GM21619 (cell line): ENCODE measurements around the gene PMP22.

ENCODE experiments used
- ATAC-seq: cut with Tn5 transposase; IDR thresholded peaks from one replicate; pipeline ENCODE4 v1.9.1; 2021; ENCODE audit not compliant: unreplicated experiment

Gene PMP22

GRCh38 chr17:15265131-15265530 is at the start of gene PMP22:
Gene PMP22, minus strand, starts transcription at chr17:15265326. Its CDS starts 4,599 bp downstream, at chr17:15260727.
- no peak for ATAC-seq

DNA sequence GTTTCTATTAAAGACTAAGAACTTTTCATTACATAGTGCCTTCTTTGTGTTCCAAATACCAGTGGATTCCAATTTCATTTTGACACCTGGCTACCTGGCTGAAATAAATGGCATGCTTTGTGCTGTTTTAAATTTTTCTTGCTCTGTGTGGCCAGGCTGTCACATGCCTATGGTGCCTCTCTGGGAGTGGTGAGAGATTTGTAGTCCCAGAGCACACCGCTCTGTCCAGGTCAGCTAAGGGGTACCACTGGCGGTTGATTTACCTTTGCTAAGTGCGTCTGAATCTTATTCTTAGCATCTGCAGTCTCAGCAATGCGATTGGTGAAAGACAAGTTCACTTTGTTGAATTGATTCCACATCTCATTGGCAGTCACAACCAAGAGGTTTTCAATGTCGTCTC is 46.9 kb upstream of the PMP22 start:
- no peak for ATAC-seq

DNA sequence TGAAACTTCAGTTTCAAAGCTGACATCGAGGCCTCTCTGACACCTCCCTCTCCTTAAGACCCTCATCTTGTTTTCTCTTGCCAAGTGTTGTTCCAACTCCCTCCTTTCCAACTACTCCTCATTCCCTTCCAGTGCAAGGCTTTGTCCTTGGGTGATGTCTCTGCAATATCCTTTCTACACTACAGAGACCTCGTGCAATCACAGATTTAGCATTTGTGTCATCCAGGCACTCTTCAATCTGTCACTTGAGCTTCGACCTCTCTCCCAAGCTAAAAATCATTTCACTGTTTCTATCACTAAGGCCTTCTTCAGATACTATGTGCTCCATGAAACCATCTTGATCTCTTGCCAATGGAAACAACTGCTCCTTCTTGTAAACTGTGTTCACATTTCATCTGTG is 44.7 kb upstream of the PMP22 start:
- no peak for ATAC-seq

- no peak for ATAC-seq
Observed at GRCh38 chr17:15309236-15309635, 44.1 kb upstream of the PMP22 start.

DNA sequence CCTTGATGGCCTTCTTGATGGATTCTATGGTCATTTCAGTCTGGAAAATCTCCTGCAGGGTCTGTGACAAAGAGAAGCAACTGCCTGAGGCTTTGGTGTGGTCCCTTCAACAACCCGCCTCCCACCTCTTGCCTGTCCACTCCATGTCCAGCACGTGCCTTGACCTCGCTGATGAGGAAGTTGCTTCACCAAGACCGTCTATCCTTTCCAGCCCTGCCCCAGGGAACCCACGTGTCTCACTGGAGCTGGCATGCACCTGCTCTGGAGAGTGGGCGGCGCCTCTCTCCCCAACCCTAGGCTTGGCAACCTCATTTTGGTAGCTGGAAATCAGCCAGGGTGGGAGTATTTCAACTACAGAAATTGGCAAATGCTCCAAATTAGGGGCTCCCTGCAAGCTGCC is 43.6 kb upstream of the PMP22 start:
- ATAC-seq, result no peak

DNA sequence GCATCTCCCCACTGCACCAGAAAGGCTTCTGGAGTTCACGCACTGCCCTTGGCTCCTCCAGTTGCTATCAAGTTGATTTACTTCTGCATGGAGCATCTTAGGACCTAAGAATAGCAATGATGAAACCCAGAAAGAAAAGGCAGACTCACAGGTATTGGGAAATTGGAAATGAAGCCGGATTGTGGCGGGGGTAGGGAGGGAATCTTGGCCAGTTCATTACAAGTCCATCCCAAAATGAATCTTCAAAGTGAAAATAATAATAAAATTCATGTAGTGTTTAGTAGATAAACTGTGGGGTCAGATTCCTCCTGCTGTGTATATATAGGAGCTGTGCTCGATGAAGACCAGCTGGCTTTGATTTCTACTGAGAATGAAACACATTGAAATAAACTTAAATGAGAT is 42.6 kb upstream of the PMP22 start:
- ATAC-seq, result no peak

DNA sequence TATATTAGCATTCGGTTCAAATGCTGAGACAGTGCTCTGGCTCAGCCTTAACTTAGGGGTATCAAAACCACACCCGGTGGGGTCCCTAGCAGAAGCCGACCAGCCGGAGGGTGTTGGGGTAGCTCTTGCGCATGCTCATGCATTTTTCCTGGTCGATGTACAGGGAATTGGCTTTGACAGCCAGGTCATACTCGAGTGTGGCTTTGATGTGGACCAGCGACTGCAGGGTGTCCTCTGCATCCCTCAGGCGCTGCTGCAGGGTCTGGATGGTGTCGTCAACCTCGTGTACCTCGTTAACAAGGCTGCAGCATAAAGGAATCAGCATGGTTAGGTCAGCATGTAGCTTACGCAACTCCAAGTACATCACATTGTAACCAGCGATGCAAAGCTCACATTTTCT is 38.7 kb upstream of the PMP22 start:
- ATAC-seq, result no peak

DNA sequence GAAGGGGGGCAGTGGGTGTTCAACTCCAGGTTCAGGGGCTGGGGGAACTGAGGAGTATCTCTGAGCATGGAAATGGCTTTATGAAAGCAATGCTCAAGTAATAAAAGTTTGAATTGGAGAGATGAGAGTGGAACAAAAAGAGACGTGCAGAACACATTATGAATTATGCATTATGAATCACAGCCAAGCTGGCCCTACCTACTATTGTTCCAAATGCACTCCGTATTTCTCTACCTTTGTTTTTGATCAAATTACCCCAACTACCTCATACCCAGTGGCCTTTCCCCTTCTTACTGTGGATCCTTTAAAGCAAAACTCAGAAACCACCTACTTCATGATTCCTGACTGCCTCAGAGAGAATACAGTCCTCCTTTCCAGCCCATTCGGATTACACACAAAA is 38.1 kb upstream of the PMP22 start:
- ATAC-seq, result no peak

DNA sequence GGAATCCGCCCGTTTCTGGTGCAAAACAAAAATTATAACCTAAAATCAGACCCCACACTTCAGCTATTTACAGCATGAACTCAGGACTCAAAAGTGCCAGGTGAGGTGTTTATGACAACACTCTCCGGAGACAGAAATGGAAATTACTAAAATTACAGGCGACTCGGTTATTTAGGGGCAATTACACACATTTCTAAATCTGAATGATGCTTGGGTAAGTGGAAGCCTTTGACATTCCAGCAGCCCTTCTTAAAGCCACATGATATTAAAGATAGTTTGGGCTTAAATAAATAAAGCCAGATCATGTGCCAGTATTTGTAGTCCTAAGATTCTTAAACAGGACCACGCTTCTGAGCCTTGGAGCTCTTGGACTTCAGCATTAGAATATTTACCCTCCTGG is 36.7 kb upstream of the PMP22 start:
- ATAC-seq, result no peak

DNA sequence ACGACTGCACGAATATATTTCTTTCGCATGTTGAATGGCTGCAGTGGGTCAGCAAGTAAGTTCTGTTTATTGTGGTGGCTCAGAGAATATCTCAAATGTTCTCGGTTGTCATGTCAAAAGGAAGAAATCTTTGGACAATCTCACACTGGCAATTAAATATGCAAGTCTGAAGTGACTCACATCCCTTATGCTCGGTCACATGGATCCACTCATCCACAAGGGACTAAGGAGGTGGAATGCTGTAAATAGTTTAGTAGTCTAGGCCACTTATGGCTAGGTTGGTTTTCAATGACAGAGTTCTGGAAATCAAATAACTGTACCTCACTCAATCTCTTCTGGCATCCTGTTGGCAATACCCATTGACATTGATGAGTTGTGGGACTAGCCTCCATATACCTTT is 33.0 kb upstream of the PMP22 start:
- no peak for ATAC-seq

GRCh38 chr17:15293558-15293957 is 28.4 kb upstream of the PMP22 start:
- no peak for ATAC-seq

DNA sequence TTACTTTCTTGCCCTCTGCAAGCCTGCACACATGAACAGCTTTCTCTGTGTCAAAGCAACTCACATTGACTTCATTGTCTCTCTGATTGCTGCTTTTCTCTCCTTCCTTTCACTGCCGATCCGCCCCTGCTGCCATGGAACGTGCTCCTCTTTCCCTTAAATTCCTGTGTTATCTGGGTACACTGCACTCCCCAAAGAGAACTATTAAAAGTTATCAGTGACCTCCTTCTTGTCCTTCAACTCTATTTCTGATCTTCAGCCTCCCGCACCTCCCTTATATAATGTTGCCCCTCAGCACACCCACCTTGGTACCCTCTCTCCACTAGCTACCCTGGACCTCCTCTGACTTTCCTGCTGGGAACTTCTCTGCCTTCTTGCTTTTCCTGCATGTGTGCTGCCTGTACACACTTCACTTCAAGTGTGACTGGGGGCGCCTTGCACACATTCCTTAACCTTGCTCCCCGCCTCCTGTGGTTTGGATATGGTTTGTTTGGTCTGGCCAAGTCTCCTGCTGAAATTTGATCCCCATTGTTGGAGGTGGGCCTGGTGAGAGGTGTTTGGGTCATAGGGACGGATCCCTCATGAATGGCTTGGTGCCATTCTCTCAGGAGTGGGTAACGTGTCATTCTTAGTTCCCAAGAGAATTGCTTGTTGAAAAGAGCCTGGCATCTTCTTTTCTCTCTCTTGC is 26.7 kb upstream of the PMP22 start:
- ATAC-seq, result no peak

GRCh38 chr17:15290605-15291004 is 25.5 kb upstream of the PMP22 start:
- no peak for ATAC-seq

- no peak for ATAC-seq
Observed at GRCh38 chr17:15289285-15290183, 24.4 kb upstream of the PMP22 start.

DNA sequence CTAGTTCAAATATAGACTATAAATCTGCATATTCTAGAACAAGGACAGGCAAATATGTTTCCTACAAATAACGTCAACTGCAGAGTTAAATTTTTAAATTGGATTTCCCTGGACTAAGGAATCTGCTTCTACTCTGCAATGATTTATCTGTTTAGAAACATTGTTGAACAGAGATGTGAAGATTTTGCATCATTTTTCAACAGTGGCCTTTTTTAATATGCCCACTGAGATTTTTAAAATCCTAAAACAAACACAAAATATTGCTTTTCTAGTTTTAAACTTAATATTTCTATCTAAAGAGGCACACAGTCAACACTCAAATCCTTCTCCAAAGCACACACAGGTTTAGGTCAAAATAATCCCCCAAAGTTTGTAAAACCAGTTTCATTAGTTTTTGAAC is 23.7 kb upstream of the PMP22 start:
- no peak for ATAC-seq

DNA sequence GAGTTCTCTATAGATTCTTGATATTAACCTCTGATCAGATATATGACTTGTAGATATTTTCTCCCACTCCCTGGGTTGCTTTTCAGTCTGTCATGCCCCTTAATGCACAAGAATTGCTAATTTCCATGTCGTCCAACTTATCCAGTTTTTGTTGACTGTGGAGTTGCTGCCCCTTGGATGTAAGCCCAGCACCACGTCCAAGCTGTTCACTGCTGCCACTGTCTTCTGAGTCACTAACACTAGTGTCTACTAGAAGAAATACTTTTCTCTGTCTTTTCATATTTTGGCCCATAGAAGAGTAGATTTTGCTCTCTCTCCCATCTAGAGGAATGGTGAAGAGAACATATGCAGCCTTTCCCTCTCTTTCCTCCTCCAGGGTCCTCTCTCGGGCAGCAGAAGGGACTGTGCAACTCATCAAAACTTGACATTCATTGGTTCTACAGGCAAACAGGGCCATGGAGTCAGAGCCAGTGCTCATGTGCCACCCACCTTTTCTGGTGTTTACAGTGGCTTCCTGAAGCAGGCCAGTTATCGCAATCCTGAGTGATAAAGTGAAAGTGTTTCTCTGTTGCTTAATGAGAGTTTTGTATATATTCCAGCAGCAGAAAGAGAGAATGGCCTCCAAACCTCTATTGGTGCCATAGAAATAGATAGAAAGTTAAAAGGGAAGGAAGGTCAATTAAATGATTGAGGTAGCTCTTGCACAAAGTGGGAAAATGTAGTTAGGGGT is 22.6 kb upstream of the PMP22 start:
- ATAC-seq, result no peak

GRCh38 chr17:15285466-15285865 is 20.3 kb upstream of the PMP22 start:
- no peak for ATAC-seq

DNA sequence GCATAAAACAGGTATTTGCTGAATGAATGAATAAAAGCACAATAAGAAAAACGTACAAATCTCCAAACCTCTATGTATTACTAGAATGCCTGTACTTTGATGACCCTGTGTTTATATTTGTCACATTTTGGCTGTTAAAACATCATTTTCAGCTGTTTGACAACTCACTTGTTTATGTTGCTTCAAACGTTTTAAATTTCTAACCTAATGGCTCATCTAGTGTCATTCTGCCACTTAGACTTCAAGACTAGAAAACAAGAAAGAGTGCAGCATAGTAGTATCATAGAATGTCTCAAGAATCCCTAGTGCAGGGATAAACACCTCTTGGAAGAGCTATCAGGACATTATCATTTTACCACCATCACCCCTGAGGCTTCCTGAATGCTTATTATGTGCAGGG is 19.4 kb upstream of the PMP22 start:
- no peak for ATAC-seq

DNA sequence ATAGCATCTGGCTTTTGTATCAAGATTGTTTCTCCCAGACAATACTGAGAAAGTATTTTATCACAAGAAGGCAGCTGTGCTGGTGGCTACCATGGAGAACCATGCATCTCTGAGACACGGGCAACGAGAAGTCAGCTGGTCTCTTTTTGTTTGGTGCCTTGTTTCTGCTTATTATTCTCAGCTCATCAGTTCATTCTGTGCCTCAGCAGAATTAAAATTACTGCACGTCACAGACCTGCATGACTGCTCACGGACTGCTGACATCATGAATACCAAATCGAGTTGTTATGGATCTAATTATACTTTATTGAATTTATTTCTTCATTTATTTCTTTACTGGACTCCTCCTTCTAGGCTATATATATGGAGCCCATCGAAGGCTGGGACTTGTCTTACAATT is 19.0 kb upstream of the PMP22 start:
- ATAC-seq, result no peak

- no peak for ATAC-seq
Observed at GRCh38 chr17:15281909-15282308, 16.8 kb upstream of the PMP22 start.

DNA sequence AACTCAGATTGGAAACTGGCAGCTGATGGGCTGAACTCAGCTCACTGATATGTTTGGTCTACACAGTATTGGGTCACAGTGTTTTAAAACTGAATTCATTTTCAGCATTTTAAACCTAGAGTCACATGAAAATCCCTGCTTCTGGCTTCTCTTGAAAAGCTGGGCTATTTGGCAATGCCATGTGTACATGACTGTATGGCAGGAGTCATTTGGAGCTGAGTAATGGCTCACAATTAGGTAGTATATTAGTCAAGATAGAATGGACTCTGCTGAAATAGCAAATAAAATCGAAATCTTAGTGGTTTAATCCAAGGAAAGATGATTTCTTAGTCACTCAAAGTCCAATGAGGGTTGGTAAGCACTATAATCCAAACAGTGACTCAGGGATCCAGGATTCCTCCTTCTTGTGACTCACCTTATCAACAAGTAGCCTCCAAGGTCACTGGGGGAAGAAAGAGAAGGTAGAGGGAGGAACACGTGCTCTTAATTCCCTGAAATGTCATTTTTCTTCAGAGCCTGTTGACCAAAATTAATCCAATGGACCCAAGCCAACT is 13.9 kb upstream of the PMP22 start:
- no peak for ATAC-seq
